Activated CD8-positive, alpha-beta memory T cell treated with anti-CD3 and anti-CD28 coated beads for 24 hours (primary cell): ENCODE measurements around the gene SPEF2.
"Not testable (repeated sequence)": the region's sequence is repeated elsewhere in the genome, so short reads cannot be mapped to it uniquely, and the experiment has no call there.

Experiments
- DNase-seq: peaks from one replicate; pipeline ENCODE4 v3.0.0-alpha.2; 2020

SPEF2 gene

GRCh38 chr5:35828082-35828598 is 210.5 kb downstream of the SPEF2 start:
- DNase-seq, result no peak

DNA sequence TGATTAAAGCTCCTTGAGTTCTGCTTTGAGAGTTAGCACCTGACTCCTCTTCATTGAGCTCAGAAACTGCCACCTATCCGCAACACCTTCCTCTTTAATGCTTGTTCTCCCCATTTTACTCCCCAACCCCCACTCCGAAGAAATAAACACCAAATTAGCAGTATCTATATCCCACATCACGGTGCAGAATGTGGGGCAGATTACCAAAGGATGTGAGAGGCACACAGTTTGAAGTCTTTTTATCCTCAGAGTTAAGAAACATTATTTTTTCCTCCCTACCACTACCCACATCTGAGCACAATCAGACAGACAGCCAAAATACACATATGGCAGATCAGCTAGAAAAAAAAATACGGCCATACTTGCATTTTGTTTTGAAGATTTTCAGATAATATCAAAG is 212.9 kb downstream of the SPEF2 start:
- no peak for DNase-seq

GRCh38 chr5:35832762-35833161 is 215.1 kb downstream of the SPEF2 start:
- no peak for DNase-seq

GRCh38 chr5:35833224-35833623 is 215.6 kb downstream of the SPEF2 start:
- no peak for DNase-seq

- DNase-seq, result peak; percentile 77
These were observed 218.4 kb downstream of the SPEF2 start for GRCh38 chr5:35835796-35836742.

- no peak for DNase-seq
These were observed 220.8 kb downstream of the SPEF2 start for GRCh38 chr5:35838370-35839042.

DNA sequence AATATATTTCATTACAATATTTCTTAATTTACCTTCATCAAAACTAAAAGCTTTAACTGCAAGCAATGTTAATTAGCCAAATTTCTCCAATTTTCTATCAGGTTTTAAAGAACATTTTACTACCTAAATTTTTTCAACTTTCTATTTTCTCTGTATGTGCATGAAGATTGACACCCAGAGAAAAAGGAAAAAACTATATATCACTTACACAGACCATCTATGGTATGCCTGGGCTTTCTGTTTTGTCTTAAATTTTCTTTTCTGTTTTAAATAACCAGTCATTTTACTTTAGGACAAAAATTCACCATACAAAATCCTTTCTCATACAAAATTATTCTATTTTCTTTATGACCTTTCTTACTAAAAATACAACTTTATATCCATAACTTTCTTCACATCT is 225.2 kb downstream of the SPEF2 start:
- DNase-seq, result no peak

DNA sequence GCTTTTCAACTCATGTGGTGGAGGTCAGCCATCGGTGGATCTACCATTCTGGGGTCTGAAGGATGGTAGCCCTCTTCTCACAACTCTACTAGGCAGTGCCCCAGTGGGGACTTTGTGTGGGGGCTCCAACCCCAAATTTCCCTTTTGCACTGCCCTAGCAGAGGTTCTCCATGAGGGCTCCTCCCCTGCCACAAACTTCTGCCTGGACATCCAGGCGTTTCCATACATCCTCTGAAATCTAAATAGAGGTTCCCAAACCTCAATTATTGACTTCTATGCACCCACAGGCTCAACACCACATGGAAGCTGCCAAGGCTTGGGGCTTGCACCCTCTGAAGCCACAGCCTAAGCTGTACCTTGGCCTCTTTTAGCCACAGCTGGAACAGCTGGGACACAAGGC is 227.8 kb downstream of the SPEF2 start:
- not testable (repeated sequence) for DNase-seq

DNA sequence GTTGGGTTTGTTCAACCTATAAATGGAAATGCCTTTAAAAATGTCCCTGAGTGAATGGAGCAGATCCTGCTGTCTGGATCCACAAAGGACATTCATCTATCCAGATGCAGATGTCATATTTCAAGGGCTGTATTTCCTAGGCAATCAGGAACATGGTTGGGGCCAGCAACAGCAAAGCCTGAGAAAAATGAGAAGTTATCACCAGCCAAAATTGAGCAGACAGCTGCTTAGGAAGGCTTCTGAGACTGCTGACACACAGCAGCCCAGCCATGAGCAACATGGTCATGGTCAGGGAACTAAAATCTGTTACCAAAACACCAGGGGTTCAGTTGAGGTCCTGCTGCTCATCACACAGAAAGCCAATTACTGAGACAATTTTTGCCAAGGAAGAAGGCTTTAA is 229.8 kb downstream of the SPEF2 start:
- DNase-seq, result no peak

DNA sequence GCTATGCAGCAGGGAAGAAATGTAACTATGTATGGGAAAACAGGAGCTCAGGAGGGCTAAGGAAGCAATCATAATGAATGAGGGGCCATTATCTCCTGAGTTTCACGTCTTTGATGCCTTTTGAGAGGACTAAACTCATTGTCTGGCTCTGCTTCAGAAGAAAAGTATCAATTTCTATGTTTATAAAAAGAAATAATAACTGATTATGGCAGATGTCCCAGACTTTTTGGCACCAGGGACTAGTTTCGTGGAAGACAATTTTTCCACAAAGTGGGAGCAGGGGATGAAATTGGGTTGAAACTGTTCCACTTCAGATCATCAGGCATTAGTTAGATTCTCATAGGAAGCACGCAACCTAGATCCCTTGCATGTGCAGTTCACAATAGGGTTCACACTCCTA is 230.3 kb downstream of the SPEF2 start:
- DNase-seq, result no peak

DNA sequence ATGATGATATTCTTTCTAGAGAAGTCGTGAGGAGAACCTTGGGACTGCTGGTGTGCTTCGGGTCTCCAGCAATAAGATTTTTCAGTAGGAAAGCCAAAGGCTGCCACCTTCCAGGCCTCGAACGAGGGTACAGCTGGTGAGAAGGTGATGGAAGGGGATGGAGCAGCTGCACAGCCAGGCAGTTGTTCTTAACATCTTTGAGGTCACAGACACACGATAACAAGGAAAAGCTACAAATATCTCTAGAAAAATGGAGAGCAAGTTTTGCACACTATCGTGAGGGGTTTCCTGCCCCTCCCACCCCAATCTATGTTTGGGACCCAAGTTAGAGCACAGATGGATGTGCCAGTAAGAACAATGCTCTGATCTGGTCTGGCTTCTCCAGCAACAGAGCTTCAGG is 232.2 kb downstream of the SPEF2 start:
- no peak for DNase-seq

DNA sequence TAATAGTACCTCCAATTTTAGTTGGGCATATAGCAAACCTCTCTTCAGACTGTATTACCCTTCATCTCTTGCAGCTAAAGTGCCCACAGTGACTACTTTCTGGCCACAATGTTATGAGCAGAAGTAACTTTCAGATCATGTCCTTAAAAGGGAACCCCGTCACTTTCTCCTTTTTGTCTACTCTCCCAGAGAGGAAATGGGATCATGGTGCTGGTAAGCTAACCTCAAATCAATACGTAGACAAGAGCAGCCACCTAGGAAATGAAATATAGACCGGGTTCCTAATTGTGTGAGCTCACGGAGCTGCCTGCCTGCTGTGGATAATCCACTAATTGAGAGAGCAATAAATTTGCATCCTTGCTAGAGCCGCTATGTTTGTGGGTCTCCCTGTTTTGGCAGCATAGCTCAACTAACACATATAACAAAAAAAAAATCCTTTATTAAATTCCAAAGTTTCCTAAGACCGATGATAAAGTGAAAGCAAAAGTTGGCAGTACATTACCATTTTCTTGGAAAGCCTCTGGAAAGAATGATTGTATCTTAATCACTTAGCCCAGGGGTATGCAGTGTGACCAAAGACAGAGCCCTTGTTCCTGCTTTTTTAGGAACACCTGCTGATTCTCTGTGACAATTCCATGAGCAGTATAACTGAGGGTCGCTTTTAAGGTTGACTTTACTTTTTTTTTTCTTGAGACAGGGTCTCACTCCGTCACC is 233.5 kb downstream of the SPEF2 start:
- no peak for DNase-seq

- DNase-seq, result peak; percentile 81
These were observed 234.5 kb downstream of the SPEF2 start for GRCh38 chr5:35852084-35852734.

- DNase-seq, result no peak
These were observed 235.1 kb downstream of the SPEF2 start for GRCh38 chr5:35852773-35853172.

GRCh38 chr5:35853631-35854030 is 236.0 kb downstream of the SPEF2 start:
- DNase-seq, result peak; percentile 79

- no peak for DNase-seq
These were observed 236.6 kb downstream of the SPEF2 start for GRCh38 chr5:35854248-35854647.

GRCh38 chr5:35855187-35855586 is 237.5 kb downstream of the SPEF2 start:
- DNase-seq, result no peak

DNA sequence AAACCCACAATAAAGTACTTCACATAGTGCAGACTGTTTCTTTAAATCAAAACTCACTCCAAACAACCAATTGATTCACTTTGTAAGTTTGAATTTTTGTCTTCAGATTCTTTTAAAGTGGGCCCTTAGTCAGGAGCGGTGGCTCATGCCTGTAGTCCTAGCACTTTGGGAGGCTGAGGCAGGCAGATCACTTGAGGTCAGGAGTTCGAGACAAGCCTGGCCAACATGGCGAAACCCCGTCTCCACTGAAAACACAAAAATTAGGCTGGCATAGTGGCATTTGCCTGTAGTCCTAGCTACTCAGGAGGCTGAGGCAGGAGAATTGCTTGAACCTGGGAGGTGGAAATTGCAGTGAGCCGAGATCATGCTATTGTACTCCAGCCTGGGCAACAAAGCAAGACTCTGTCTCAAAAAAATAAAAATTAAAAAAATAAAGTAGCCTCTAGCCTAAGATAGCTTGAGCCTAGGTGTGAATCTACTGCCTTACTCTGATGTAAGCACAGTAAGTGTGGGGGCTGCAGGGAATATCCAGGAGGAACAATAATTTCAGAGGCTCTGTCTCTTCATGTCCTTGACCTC is 238.6 kb downstream of the SPEF2 start:
- DNase-seq, result not testable (repeated sequence)

GRCh38 chr5:35856765-35857351 is 239.2 kb downstream of the SPEF2 start, which contains the start of gene IL7R:
Gene IL7R (plus strand): TSS chr5:35856891. CDS start chr5:35856978, 87 bp downstream.
- no peak for DNase-seq

DNA sequence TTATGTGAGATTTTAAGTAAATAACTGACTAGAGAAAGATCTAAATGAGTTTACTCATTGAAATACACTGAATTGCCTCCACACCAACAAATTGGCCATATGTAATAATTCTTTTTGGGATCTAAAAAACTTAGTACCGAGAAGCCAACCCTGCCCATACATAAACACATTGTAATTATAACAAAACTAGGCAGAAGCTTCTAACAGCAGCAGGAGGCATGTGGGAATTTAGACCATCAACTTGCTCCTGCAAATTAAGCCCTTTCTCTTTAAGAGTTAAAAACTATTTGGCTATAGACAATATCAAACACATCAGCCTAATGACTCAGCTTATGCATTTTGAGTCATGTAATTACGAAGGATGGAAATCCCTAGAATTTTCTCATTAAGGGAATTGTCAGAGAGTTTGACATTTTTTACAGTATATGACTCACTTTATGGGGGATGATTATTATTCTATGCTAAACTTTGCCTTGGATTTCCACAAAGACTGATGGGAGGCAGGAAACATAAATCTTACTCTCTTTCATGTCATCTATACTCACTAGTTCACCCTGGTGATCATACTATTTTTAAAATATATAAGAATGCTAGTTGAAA is 240.0 kb downstream of the SPEF2 start:
- no peak for DNase-seq

GRCh38 chr5:35859101-35859661 is 241.5 kb downstream of the SPEF2 start:
- DNase-seq, result no peak
